Suppressor macrophage treated with lipopolysaccharide for 4 hours (primary cell): ENCODE results near the gene ZMIZ1.

ENCODE experiments used
- DNase-seq: peaks from one replicate; pipeline ENCODE4 v3.0.0-alpha.2; 2020

The ZMIZ1 gene

GRCh38 chr10:79180414-79181221, 111.9 kb downstream of the ZMIZ1 start:
- peak; percentile 75 for DNase-seq

- no peak for DNase-seq
Observed at GRCh38 chr10:79181227-79181626, 112.5 kb downstream of the ZMIZ1 start.

GRCh38 chr10:79181698-79182521, 113.1 kb downstream of the ZMIZ1 start:
- DNase-seq: no peak

GRCh38 chr10:79182781-79183467, 114.2 kb downstream of the ZMIZ1 start:
- DNase-seq: no peak

GRCh38 chr10:79183468-79183865, 114.7 kb downstream of the ZMIZ1 start:
- DNase-seq: no peak

- no peak for DNase-seq
Observed at GRCh38 chr10:79184145-79184625, 115.4 kb downstream of the ZMIZ1 start.

- no peak for DNase-seq
Observed at GRCh38 chr10:79184657-79185056, 115.9 kb downstream of the ZMIZ1 start.

- DNase-seq: no peak
Observed at GRCh38 chr10:79185067-79185774, 116.5 kb downstream of the ZMIZ1 start.

- DNase-seq: no peak
Observed at GRCh38 chr10:79185796-79186374, 117.1 kb downstream of the ZMIZ1 start.

- no peak for DNase-seq
Observed at GRCh38 chr10:79186486-79187120, 117.8 kb downstream of the ZMIZ1 start.

GRCh38 chr10:79187121-79187940, 118.6 kb downstream of the ZMIZ1 start:
- DNase-seq: peak; percentile 58

- DNase-seq: peak; percentile 43
Observed at GRCh38 chr10:79188154-79188965, 119.6 kb downstream of the ZMIZ1 start.

GRCh38 chr10:79189181-79189580, 120.4 kb downstream of the ZMIZ1 start:
- DNase-seq: no peak

GRCh38 chr10:79189853-79190435, 121.2 kb downstream of the ZMIZ1 start:
- peak; percentile 28 for DNase-seq

- DNase-seq: no peak
Observed at GRCh38 chr10:79190740-79191261, 122.0 kb downstream of the ZMIZ1 start.

- no peak for DNase-seq
Observed at GRCh38 chr10:79191951-79192676, 123.3 kb downstream of the ZMIZ1 start.

- no peak for DNase-seq
Observed at GRCh38 chr10:79192677-79193003, 123.9 kb downstream of the ZMIZ1 start.

- DNase-seq: no peak
Observed at GRCh38 chr10:79193694-79194382, 125.1 kb downstream of the ZMIZ1 start.
